ENCODE data around the gene XPO1.

DNA sequence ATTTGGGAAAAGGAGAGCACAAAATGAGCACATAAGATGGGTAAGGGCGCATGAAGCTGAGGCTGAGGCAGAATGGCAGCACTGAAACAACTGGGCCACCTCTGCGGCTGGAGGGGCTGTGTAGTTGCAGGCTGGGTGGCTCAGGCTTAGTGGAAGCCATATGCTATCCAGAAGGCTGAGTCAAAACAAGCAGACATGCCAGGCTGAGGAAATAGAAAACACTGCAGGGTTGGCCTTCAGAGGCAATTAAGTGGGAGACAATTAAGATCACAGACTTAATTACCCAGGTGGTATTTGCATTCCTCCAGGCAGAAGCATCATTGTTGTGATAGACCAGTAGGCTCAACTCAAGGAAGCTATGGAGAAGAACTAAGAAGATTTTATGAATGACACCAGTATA, 11.4 kb upstream of the XPO1 start:
- TF ChIP-seq, protein P1, sequence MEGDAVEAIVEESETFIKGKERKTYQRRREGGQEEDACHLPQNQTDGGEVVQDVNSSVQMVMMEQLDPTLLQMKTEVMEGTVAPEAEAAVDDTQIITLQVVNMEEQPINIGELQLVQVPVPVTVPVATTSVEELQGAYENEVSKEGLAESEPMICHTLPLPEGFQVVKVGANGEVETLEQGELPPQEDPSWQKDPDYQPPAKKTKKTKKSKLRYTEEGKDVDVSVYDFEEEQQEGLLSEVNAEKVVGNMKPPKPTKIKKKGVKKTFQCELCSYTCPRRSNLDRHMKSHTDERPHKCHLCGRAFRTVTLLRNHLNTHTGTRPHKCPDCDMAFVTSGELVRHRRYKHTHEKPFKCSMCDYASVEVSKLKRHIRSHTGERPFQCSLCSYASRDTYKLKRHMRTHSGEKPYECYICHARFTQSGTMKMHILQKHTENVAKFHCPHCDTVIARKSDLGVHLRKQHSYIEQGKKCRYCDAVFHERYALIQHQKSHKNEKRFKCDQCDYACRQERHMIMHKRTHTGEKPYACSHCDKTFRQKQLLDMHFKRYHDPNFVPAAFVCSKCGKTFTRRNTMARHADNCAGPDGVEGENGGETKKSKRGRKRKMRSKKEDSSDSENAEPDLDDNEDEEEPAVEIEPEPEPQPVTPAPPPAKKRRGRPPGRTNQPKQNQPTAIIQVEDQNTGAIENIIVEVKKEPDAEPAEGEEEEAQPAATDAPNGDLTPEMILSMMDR (IDR thresholded peaks at IDR 0.05; ENCODE audit: poor library complexity, severe bottlenecking), result no peak
- TF ChIP-seq POLR2AphosphoS5 (IDR thresholded peaks at IDR 0.05) (no peak), TAF1 (IDR thresholded peaks at IDR 0.05; ENCODE audit: low read depth) (no peak), EP300 (conservative IDR thresholded peaks at IDR 0.05; ENCODE audit: poor library complexity, severe bottlenecking) (no peak), SMC3 (conservative IDR thresholded peaks at IDR 0.05; ENCODE audit: poor library complexity) (no peak), RAD21 (conservative IDR thresholded peaks at IDR 0.05) (no peak)
- TF ChIP-seq, protein P2, sequence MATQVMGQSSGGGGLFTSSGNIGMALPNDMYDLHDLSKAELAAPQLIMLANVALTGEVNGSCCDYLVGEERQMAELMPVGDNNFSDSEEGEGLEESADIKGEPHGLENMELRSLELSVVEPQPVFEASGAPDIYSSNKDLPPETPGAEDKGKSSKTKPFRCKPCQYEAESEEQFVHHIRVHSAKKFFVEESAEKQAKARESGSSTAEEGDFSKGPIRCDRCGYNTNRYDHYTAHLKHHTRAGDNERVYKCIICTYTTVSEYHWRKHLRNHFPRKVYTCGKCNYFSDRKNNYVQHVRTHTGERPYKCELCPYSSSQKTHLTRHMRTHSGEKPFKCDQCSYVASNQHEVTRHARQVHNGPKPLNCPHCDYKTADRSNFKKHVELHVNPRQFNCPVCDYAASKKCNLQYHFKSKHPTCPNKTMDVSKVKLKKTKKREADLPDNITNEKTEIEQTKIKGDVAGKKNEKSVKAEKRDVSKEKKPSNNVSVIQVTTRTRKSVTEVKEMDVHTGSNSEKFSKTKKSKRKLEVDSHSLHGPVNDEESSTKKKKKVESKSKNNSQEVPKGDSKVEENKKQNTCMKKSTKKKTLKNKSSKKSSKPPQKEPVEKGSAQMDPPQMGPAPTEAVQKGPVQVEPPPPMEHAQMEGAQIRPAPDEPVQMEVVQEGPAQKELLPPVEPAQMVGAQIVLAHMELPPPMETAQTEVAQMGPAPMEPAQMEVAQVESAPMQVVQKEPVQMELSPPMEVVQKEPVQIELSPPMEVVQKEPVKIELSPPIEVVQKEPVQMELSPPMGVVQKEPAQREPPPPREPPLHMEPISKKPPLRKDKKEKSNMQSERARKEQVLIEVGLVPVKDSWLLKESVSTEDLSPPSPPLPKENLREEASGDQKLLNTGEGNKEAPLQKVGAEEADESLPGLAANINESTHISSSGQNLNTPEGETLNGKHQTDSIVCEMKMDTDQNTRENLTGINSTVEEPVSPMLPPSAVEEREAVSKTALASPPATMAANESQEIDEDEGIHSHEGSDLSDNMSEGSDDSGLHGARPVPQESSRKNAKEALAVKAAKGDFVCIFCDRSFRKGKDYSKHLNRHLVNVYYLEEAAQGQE (IDR thresholded peaks at IDR 0.05; ENCODE audit: borderline replicate concordance), result no peak

All from neural cell (in vitro differentiated cells).